Breast epithelium (tissue), 4 donors: ENCODE data around the gene MAPRE2. TPM values are rescaled to one million over a fixed set of nuclear protein-coding genes. Genes with fewer than 3 reads are reported as not detected.

Source experiments
- DNase-seq, 2 donors: peaks; one replicate each; pipeline ENCODE4 v3.0.0-alpha.2; 2019; ENCODE audit warnings: low spot score in 2 of 2
- H3K27ac ChIP-seq, 2 donors: fragments of 200-600 bp; sonication (generic) in 1 of 2; one replicate each; pipeline ENCODE4 v1.5.1; 2016 to 2019; ENCODE audit warnings: mild to moderate bottlenecking in 1 of 2
- H3K27me3 ChIP-seq, 2 donors: fragments of 200-600 bp; sonication (generic) in 1 of 2; one replicate each; pipeline versions ENCODE4 v1.5.1 to v1.6.0; 2017 to 2019; ENCODE audit warnings: control low read depth in 1 of 2, mild to moderate bottlenecking in 1 of 2
- H3K36me3 ChIP-seq: fragments of 200-600 bp; one replicate; pipeline ENCODE4 v1.5.1; 2019
- H3K4me1 ChIP-seq, 2 donors: fragments of 200-600 bp; sonication (generic); one replicate each; pipeline ENCODE4 v1.5.1; 2016 to 2019; ENCODE audit warnings: control low read depth in 1 of 2
- H3K4me3 ChIP-seq, 3 donors: fragments of 200-600 bp; sonication (generic); 1 replicate in 2 of 3; 2 replicates in 1 of 3; pipeline ENCODE4 v1.5.1; 2016 to 2019; ENCODE audit warnings: mild to moderate bottlenecking in 3 of 3, moderate library complexity in 2 of 3
- H3K9me3 ChIP-seq, 2 donors: fragments of 200-600 bp; sonication (generic) in 1 of 2; one replicate each; pipeline ENCODE4 v1.5.1; 2016 to 2019; ENCODE audit warnings: control low read depth in 1 of 2
- CTCF ChIP-seq, 3 donors: fragments of 450-650 bp; IDR thresholded peaks; one replicate each; pipeline ENCODE4 v1.5.1; 2016 to 2017; ENCODE audit warnings: antibody characterized with exemption in 3 of 3, mild to moderate bottlenecking in 3 of 3, moderate library complexity in 3 of 3
- POLR2A ChIP-seq: fragments of 450-650 bp; IDR thresholded peaks from one replicate; pipeline ENCODE4 v1.6.1; 2016; ENCODE audit warnings: antibody characterized with exemption, mild to moderate bottlenecking, moderate library complexity
- POLR2AphosphoS5 ChIP-seq, 3 donors: sonication (generic); formaldehyde crosslinking; IDR thresholded peaks; one replicate each; pipeline ENCODE4 v1.6.1; 2017; ENCODE audit warnings: antibody characterized with exemption in 3 of 3
- intact Hi-C: fragments of 100-400 bp; cut with DNase I; formaldehyde crosslinking; loops from one replicate; pipeline ENCODE4 v1.15.1; 2023; ENCODE audit warnings: low total_unique reads
- total RNA-seq, 3 donors: library from RNA; depleted of rRNA; stranded (reverse); fragments of >200 nt; gene quantifications; one replicate each; pipeline ENCODE4 v1.1.0, GENCODE V29; 2016

The MAPRE2 gene
- total RNA-seq, 3 donors from 2014 or later: 17.0 to 38.8 (median 21.3) TPM

DNA sequence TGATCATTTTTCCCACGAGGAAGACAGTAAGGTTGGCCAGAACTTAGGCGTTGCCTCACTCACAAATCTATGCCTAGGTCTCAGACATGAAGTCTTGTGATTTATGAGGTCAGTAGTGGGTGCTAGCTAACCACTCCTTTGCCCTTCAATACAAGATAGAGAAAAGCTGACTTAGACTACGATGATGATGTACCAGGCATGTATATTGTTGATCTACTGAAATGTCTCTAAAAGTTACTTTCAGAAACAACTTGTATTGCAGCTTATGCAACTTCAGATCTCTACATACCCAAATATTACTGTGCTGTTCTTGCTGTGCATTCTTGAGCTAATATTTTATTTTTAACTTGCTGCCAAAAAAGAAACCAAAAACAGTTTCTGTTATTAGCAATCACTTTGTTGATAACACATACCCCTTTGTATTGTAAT lies 30.6 kb downstream of the MAPRE2 start:
- H3K4me3 ChIP-seq: no peak overlapping the region
- H3K9me3 ChIP-seq: no peaks in the 10 kb centered on the region
- H3K4me1 ChIP-seq: no peaks in the 10 kb centered on the region
- H3K36me3 ChIP-seq: no peaks in the 10 kb centered on the region
- no peak for DNase-seq
- H3K27me3 ChIP-seq: no peaks in the 10 kb centered on the region
- intact Hi-C loops: no loop called here
- TF ChIP-seq POLR2A (no peak), CTCF (IDR thresholded peaks at IDR 0.05) (no peak), POLR2AphosphoS5 (IDR thresholded peaks at IDR 0.05) (no peak)
- peak overlapping the region in 1 of 2 donors; percentile 9 for H3K27ac ChIP-seq

DNA sequence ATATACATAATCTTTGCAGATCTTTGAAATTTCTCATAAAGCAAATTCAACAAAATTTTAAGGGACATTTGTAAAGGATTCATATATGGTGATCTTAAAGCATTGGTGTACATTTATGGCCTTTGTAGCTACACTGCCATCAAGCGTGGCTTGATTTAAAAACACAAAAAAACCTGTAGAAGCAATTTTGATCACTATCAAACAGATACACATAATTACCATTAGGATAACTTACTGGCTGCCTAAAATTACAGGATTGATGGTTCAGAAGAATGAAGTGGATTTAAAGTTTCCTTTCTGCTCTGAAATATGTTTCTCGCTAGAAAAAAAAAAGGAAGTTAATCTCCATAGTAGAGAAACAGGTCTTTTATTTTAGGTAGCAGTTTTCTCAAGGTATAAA lies 31.4 kb downstream of the MAPRE2 start:
- no peaks in the 10 kb centered on the region for H3K36me3 ChIP-seq
- TF ChIP-seq POLR2A: no peak
- TF ChIP-seq POLR2AphosphoS5 (IDR thresholded peaks at IDR 0.05): no peak
- no peak for TF ChIP-seq CTCF (IDR thresholded peaks at IDR 0.05)
- no peak overlapping the region for H3K27ac ChIP-seq

DNA sequence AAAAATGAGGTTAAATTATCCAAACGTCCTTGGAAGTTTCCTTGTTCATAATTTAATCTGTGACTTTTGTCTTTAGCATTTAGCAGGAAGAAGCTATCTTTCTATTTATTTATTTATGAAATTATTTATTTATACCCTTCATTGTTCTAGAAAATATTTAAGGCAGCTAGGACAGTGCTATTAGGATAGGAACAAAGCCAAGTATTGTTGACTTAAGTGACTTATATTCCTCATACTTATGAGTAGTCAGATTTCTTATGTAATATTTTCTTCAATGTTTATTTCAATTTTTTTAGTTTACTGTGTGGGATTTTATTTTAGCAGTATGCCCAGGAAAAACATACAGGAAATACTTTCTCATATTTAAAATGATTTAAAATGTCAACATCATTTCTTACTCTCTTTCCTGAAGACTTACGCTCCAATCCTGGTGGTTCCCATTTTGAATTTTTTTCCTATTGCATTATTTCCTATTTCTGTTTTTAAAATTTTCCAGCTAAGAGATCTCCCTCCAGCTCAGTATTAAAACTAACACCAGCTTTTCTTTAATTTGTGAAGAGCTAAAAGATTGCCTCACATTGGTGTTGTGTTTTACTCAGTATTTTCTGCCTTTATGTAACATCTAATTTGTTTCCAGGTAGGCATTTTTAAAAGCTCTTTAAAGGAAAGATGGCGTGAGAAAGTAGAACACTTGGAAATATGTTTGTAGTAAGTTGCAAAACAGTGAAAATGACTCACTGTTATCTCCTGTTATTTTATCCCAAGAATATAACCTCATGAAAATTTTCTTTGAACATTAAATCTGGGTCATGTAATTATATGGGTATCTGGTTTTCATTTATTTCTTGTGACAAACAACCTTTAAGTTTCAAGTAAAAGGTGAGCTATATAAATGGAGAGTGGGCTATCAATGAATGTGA lies 32.2 kb downstream of the MAPRE2 start:
- no peak for TF ChIP-seq POLR2A
- Histone ChIP-seq H3K27ac (no peak overlapping the region), H3K4me3 (no peak overlapping the region), H3K4me1 (no peaks in the 10 kb centered on the region), H3K36me3 (no peaks in the 10 kb centered on the region), H3K27me3 (no peaks in the 10 kb centered on the region), H3K9me3 (no peaks in the 10 kb centered on the region)
- DNase-seq: no peak
- intact Hi-C loops: loop anchor here (2.0 kb wide), 1 partner anchor 47 kb away; no protein-coding TSS in a partner anchor

More for the DNA sequence above, 31.4 kb downstream of the MAPRE2 start:
- H3K27me3 ChIP-seq: no peaks in the 10 kb centered on the region
- no peak overlapping the region for H3K4me3 ChIP-seq
- no peaks in the 10 kb centered on the region for H3K9me3 ChIP-seq
- no peaks in the 10 kb centered on the region for H3K4me1 ChIP-seq
- DNase-seq: no peak
- intact Hi-C loops: no loop called here

DNA sequence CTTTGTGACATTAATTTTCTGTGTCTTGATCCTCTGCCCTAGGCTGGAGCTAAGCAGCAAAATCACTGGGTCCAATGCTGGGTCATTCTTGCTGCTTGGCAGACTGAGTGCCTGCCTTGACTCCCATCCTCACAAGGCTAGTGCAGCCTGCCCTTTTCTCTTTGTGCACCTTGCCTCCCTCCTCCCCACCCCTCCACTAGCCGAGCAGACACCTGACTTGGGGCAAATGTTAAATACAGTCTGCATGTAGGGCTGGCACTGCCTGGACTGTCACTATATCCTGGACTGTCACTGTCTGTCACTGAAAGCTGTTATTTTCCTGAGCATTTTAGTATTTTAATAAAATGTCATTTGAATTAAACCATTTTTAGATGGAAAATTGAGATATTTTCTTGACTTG lies 33.4 kb downstream of the MAPRE2 start:
- Histone ChIP-seq H3K4me1 (no peaks in the 10 kb centered on the region), H3K27me3 (no peaks in the 10 kb centered on the region), H3K4me3 (no peak overlapping the region), H3K9me3 (no peaks in the 10 kb centered on the region), H3K27ac (no peak overlapping the region), H3K36me3 (no peaks in the 10 kb centered on the region)
- TF ChIP-seq CTCF (IDR thresholded peaks at IDR 0.05) (no peak), POLR2A (no peak), POLR2AphosphoS5 (IDR thresholded peaks at IDR 0.05) (no peak)
- intact Hi-C loops: loop anchor here (2.0 kb wide), 1 partner anchor 46 kb away; no protein-coding TSS in a partner anchor
- no peak for DNase-seq

DNA sequence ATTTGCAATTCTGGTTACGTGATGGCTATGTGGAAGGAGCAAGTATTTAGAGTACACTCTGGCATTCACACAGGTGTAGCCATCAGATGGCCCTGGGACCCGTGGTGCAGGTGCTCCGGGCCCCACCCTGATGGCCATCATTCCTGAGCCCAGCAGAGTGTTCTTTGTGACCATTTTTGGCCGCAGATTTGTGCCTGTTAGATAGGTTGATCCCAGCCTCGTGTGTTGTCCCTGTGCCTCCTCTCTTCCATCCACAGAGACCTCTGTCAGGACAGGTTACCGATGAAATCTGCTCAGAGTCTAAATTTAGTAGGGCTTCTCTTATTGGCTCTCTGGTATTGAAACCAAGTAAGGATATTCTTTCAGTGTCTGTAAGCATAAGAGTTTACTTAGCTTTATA lies 33.9 kb downstream of the MAPRE2 start:
- TF ChIP-seq POLR2A (no peak), POLR2AphosphoS5 (IDR thresholded peaks at IDR 0.05) (no peak), CTCF (IDR thresholded peaks at IDR 0.05) (no peak)
- Histone ChIP-seq H3K4me1 (no peaks in the 10 kb centered on the region), H3K27me3 (no peaks in the 10 kb centered on the region), H3K36me3 (no peaks in the 10 kb centered on the region), H3K4me3 (no peak overlapping the region), H3K9me3 (no peaks in the 10 kb centered on the region), H3K27ac (no peak overlapping the region)
- no peak for DNase-seq
- intact Hi-C loops: loop anchor here (2.0 kb wide), 1 partner anchor 46 kb away; no protein-coding TSS in a partner anchor
